K562 (cell line): ENCODE data around the gene FMNL2. TPM values are rescaled to one million over a fixed set of nuclear protein-coding genes. Genes with fewer than 3 reads are reported as not detected.

ENCODE experiments used
- ARHGAP35 ChIP-seq: fragments of 450-650 bp; IDR thresholded peaks from 2 replicates; pipeline ENCODE4 v1.6.1; 2018; ENCODE audit not compliant: partially characterized antibody
- CBX1 ChIP-seq: sonication (generic); IDR thresholded peaks from 2 replicates; pipeline ENCODE4 v1.6.1; 2016; ENCODE audit warnings: antibody characterized with exemption, low read depth, mild to moderate bottlenecking
- EHMT2 ChIP-seq: fragments of 450-650 bp; IDR thresholded peaks from 2 replicates; pipeline ENCODE4 v1.6.1; 2018; ENCODE audit warnings: antibody characterized with exemption
- ETS2 ChIP-seq: IDR thresholded peaks from 2 replicates; pipeline ENCODE4 v1.6.1; 2016; ENCODE audit warnings: borderline replicate concordance, missing genetic modification characterization, mild to moderate bottlenecking, moderate library complexity, missing compliant biosample characterization; ENCODE audit not compliant: poor library complexity, severe bottlenecking
- ETV5 ChIP-seq: sonication (generic); formaldehyde crosslinking; IDR thresholded peaks from 2 replicates; pipeline ENCODE4 v1.4.0; 2020; ENCODE audit warnings: low read depth, mild to moderate bottlenecking, missing genetic modification reagents
- IFI16 ChIP-seq: fragments of 250-450 bp; sonication (Bioruptor Pico); IDR thresholded peaks from 2 replicates; pipeline ENCODE4 v2.1.2; 2022; ENCODE audit warnings: mild to moderate bottlenecking, inconsistent platforms
- KDM1A ChIP-seq, 2 experiments: fragments of 450-650 bp; IDR thresholded peaks; 2 replicates each; pipeline ENCODE4 v1.6.1; 2016; ENCODE audit warnings: mild to moderate bottlenecking in 2 of 2
- MYBL2 ChIP-seq, 2 experiments: fragments of 450-650 bp in 1 of 2; sonication (generic) in 1 of 2; formaldehyde crosslinking in 1 of 2; IDR thresholded peaks; 2 replicates each; pipeline versions ENCODE4 v1.6.1 to v1.8.1; 2017 to 2022; ENCODE audit warnings: borderline replicate concordance in 1 of 2, inconsistent platforms in 1 of 2, low read depth in 1 of 2, mild to moderate bottlenecking in 1 of 2, missing genetic modification reagents in 1 of 2, moderate library complexity in 1 of 2
- NFRKB ChIP-seq: fragments of 450-650 bp; IDR thresholded peaks from 2 replicates; pipeline ENCODE4 v1.6.1; 2016; ENCODE audit warnings: low read depth
- SMARCB1 ChIP-seq: IDR thresholded peaks from 2 replicates; pipeline ENCODE4 v1.6.1; 2011; ENCODE audit warnings: improper control_type of control experiment, low read depth; ENCODE audit not compliant: insufficient read length
- SUPT5H ChIP-seq: fragments of 450-650 bp; IDR thresholded peaks from 2 replicates; pipeline ENCODE4 v1.6.1; 2016
- ZBTB12 ChIP-seq: fragments of 250-450 bp; sonication (Bioruptor Pico); IDR thresholded peaks from 2 replicates; pipeline ENCODE4 v1.4.0; 2020
- ZEB2 ChIP-seq: fragments of 450-650 bp; IDR thresholded peaks from 2 replicates; pipeline ENCODE4 v1.6.1; 2016
- ZNF174 ChIP-seq: fragments of 250-450 bp; sonication (Bioruptor Pico); IDR thresholded peaks from 2 replicates; pipeline ENCODE4 v1.4.0; 2020; ENCODE audit warnings: mild to moderate bottlenecking
- ZNF224 ChIP-seq: sonication (generic); formaldehyde crosslinking; IDR thresholded peaks from 2 replicates; pipeline ENCODE4 v1.8.0; 2022; ENCODE audit warnings: mild to moderate bottlenecking, missing genetic modification reagents
- ZNF24 ChIP-seq: fragments of 450-650 bp; IDR thresholded peaks from 2 replicates; pipeline ENCODE4 v1.6.1; 2016
- polyA plus RNA-seq, 8 experiments: library from polyadenylated mRNA; depleted of rRNA in 4 of 8; stranded (reverse) in 5 of 8; unstranded in 3 of 8; fragments of >200 nt; fragmentation: Nextera tagmentation in 2 of 8; fragmentation: Illumina TruSeq in 1 of 8; extraction: Ambion mirVana in 2 of 8; extraction: Trizol in 1 of 8; gene quantifications; 2 replicates each; pipeline versions ENCODE4 v1.2.1 to v1.2.3, GENCODE V29; 2011 to 2014; ENCODE audit warnings: inconsistent platforms in 1 of 8, missing spikeins in 1 of 8
- total RNA-seq, 7 experiments: library from RNA; depleted of rRNA in 6 of 7; stranded (reverse); fragments of >200 nt in 6 of 7; fragmentation: Illumina TruSeq in 2 of 7; extraction: Trizol in 2 of 7; gene quantifications; 2 replicates each; pipeline versions ENCODE4 v1.2.1 to v1.2.3, GENCODE V29; 2011 to 2021; ENCODE audit warnings: low replicate concordance in 1 of 7
- TF ChIP-seq, protein P1 (sequence below): fragments of 450-650 bp; IDR thresholded peaks from 2 replicates; pipeline ENCODE4 v1.6.1; 2016; ENCODE audit warnings: mild to moderate bottlenecking, moderate library complexity

FMNL2 gene
- total and polyA plus RNA-seq, 9 of the 15 experiments (the other 6 are each of a cell fraction or from before 2014, with no cell fraction given), result 0.15 to 0.49 (median 0.24) TPM; not detected in 1

GRCh38 chr2:152497481-152498052 is 162.6 kb downstream of the FMNL2 start (continued):
- TF ChIP-seq ARHGAP35 (no peak), EHMT2 (no peak), SMARCB1 (no peak), ETV5 (no peak), NFRKB (no peak), ZNF24 (no peak), ZBTB12 (CRISPR knock-in tag) (no peak), ETS2 (tag) (no peak), ZEB2 (no peak), KDM1A (IDR thresholded peaks at IDR 0.05) (no peak), IFI16 (CRISPR knock-in tag) (no peak), ZNF224 (CRISPR knock-in tag) (no peak), ZNF174 (no peak), MYBL2 (IDR thresholded peaks at IDR 0.05; ENCODE audit: low read depth) (no peak), MYBL2 (CRISPR knock-in tag; IDR thresholded peaks at IDR 0.05; ENCODE audit: borderline replicate concordance) (no peak), SUPT5H (no peak), CBX1 (no peak)
- TF ChIP-seq, protein P1, sequence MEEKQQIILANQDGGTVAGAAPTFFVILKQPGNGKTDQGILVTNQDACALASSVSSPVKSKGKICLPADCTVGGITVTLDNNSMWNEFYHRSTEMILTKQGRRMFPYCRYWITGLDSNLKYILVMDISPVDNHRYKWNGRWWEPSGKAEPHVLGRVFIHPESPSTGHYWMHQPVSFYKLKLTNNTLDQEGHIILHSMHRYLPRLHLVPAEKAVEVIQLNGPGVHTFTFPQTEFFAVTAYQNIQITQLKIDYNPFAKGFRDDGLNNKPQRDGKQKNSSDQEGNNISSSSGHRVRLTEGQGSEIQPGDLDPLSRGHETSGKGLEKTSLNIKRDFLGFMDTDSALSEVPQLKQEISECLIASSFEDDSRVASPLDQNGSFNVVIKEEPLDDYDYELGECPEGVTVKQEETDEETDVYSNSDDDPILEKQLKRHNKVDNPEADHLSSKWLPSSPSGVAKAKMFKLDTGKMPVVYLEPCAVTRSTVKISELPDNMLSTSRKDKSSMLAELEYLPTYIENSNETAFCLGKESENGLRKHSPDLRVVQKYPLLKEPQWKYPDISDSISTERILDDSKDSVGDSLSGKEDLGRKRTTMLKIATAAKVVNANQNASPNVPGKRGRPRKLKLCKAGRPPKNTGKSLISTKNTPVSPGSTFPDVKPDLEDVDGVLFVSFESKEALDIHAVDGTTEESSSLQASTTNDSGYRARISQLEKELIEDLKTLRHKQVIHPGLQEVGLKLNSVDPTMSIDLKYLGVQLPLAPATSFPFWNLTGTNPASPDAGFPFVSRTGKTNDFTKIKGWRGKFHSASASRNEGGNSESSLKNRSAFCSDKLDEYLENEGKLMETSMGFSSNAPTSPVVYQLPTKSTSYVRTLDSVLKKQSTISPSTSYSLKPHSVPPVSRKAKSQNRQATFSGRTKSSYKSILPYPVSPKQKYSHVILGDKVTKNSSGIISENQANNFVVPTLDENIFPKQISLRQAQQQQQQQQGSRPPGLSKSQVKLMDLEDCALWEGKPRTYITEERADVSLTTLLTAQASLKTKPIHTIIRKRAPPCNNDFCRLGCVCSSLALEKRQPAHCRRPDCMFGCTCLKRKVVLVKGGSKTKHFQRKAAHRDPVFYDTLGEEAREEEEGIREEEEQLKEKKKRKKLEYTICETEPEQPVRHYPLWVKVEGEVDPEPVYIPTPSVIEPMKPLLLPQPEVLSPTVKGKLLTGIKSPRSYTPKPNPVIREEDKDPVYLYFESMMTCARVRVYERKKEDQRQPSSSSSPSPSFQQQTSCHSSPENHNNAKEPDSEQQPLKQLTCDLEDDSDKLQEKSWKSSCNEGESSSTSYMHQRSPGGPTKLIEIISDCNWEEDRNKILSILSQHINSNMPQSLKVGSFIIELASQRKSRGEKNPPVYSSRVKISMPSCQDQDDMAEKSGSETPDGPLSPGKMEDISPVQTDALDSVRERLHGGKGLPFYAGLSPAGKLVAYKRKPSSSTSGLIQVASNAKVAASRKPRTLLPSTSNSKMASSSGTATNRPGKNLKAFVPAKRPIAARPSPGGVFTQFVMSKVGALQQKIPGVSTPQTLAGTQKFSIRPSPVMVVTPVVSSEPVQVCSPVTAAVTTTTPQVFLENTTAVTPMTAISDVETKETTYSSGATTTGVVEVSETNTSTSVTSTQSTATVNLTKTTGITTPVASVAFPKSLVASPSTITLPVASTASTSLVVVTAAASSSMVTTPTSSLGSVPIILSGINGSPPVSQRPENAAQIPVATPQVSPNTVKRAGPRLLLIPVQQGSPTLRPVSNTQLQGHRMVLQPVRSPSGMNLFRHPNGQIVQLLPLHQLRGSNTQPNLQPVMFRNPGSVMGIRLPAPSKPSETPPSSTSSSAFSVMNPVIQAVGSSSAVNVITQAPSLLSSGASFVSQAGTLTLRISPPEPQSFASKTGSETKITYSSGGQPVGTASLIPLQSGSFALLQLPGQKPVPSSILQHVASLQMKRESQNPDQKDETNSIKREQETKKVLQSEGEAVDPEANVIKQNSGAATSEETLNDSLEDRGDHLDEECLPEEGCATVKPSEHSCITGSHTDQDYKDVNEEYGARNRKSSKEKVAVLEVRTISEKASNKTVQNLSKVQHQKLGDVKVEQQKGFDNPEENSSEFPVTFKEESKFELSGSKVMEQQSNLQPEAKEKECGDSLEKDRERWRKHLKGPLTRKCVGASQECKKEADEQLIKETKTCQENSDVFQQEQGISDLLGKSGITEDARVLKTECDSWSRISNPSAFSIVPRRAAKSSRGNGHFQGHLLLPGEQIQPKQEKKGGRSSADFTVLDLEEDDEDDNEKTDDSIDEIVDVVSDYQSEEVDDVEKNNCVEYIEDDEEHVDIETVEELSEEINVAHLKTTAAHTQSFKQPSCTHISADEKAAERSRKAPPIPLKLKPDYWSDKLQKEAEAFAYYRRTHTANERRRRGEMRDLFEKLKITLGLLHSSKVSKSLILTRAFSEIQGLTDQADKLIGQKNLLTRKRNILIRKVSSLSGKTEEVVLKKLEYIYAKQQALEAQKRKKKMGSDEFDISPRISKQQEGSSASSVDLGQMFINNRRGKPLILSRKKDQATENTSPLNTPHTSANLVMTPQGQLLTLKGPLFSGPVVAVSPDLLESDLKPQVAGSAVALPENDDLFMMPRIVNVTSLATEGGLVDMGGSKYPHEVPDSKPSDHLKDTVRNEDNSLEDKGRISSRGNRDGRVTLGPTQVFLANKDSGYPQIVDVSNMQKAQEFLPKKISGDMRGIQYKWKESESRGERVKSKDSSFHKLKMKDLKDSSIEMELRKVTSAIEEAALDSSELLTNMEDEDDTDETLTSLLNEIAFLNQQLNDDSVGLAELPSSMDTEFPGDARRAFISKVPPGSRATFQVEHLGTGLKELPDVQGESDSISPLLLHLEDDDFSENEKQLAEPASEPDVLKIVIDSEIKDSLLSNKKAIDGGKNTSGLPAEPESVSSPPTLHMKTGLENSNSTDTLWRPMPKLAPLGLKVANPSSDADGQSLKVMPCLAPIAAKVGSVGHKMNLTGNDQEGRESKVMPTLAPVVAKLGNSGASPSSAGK, result no peak
